Activated CD4-positive, alpha-beta T cell treated with anti-CD3 and anti-CD28 coated beads, Interleukin-2, amount 10 ng/mL, durations not matched to agents 24 days and 14 days (primary cell): Measurements from ENCODE around the gene PTGIS. TPM values are rescaled to one million over a fixed set of nuclear protein-coding genes. Genes with fewer than 3 reads are reported as not detected.

Experiments used
- DNase-seq: peaks from one replicate; pipeline ENCODE4 v3.0.0; 2022
- H3K27ac Mint-ChIP-seq: one replicate; pipeline ENCODE4 v1.8.0; 2022; ENCODE audit warnings: mild to moderate bottlenecking, mixed read lengths
- H3K27me3 Mint-ChIP-seq: one replicate; pipeline ENCODE4 v1.8.0; 2022; ENCODE audit warnings: mixed read lengths
- H3K36me3 Mint-ChIP-seq: one replicate; pipeline ENCODE4 v1.8.0; 2022; ENCODE audit warnings: low read depth, mild to moderate bottlenecking, mixed read lengths
- H3K4me1 Mint-ChIP-seq: one replicate; pipeline ENCODE4 v1.8.0; 2021; ENCODE audit warnings: mixed read lengths
- H3K4me3 Mint-ChIP-seq: one replicate; pipeline ENCODE4 v1.8.0; 2022; ENCODE audit warnings: mild to moderate bottlenecking, moderate library complexity, mixed read lengths
- H3K9me3 Mint-ChIP-seq: one replicate; pipeline ENCODE4 v1.8.0; 2021; ENCODE audit warnings: mixed read lengths
- intact Hi-C: fragments of 100-400 bp; cut with micrococcal nuclease; formaldehyde crosslinking; loops from one replicate; pipeline ENCODE4 v1.15.1; 2023
- total RNA-seq: library from RNA; stranded (reverse); gene quantifications from 2 replicates; pipeline ENCODE4 v1.2.3, GENCODE V29; 2022

Gene PTGIS
- total RNA-seq, 1 donor from 2014 or later: 51.7 TPM

DNA sequence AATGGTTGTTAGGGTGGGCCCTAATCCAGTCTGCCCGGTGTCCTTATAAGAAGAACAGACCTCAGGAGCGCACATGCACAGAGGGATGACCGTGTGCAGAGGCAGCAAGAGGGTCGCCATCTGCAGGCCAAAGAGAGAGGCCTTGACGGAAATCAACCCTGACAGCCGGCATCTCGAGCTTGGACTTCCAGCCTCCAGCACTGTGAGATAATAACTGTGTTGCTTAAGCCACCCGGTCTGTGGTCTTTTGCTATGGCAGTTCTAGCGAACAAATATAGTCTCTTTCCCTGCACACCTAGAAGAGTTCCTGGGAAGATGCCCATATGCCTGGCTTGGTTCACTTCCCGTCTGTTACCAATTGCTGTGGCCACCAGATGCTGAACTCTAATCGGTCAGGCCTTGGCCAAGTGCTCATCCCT lies 35.3 kb upstream of the PTGIS start:
- Mint-ChIP-seq H3K4me3 (no peak overlapping the region), H3K27me3 (no peaks in the 10 kb centered on the region), H3K9me3 (no peaks in the 10 kb centered on the region), H3K27ac (peak overlapping the region; percentile 41), H3K36me3 (peaks cover 43% of the 10 kb centered on the region), H3K4me1 (peaks cover 44% of the 10 kb centered on the region)
- DNase-seq: no peak
- intact Hi-C loops: no loop called here

DNA sequence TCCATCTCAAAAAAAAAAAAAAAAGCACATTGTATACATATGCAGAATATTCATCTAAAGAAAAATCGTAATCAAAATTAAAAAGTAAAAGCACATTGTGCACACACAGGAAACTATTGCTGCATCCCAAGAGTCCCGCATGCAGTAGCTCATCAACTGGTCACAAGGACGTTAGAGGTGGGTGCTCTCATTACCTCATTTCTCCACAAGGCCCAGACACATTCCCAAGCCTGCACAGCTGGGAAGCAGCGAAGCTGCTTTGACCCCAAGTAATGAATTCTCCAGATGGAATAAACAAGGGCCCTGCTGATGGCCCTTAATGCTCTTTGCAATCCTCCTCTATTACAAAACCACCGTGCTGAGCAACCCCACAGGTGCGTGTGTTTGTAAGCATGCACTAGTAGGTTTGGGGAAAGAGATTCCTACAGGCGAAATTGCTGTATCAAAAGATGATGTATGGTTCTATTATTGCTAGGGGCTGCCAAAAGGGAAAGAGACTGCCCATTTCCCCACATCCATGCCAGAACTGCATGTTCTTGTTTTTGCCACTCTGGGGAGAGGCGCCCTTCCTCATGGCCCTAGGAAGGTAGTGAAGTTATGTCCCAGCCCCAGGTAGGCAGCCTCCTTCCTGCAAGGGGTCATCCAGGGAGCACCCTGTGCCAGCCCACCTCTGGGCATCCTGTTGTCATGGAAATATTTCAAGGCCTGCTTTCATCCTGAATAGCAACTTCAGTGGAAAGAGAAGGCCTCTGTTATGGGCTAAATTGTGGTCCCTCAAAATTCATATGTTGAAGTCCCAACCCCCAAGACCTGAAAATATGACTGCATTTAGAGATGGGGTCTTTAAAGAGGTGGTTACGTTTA lies 34.6 kb upstream of the PTGIS start:
- peaks cover 46% of the 10 kb centered on the region for H3K36me3 Mint-ChIP-seq
- no peaks in the 10 kb centered on the region for H3K9me3 Mint-ChIP-seq
- DNase-seq: no peak
- H3K4me3 Mint-ChIP-seq: no peak overlapping the region
- peaks cover 41% of the 10 kb centered on the region for H3K4me1 Mint-ChIP-seq
- H3K27me3 Mint-ChIP-seq: no peaks in the 10 kb centered on the region
- peak overlapping the region; percentile 78 for H3K27ac Mint-ChIP-seq
- intact Hi-C loops: no loop called here

DNA sequence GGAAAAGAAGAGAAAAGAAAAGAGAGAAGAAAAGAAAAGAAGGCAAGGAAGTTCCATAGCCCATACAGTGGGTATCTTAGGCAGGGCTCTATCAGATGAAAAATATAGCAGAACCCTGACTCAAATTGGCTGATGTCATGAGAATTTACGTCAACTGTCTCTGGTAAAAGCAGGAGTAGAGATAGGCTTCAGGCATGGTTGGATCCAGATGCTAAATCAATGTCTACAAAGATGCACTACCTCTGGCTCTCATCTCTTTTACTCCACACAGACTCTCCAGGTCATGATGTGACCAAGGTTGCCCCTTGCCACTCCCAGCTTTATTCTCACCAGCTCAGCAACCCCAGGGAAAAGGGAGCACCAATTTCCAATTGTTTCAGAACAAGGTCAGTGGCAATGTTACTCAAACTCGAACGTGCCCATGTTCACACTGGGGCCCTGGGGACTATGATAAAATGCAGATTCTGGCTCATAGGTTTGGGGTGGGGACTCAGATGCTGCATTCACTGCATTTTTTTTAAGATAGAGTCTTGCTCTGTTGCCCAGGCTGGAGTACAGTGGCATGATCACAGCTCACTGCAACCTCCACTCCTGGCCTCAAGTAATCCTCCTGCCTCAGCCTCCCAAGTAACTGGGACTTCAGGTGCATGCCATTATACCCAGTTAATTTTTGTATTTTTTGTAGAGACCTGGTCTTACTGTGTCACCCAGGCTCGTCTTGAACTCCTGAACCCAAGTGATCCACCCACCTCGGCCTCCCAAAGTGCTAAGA lies 33.4 kb upstream of the PTGIS start:
- Mint-ChIP-seq H3K4me3 (no peak overlapping the region), H3K4me1 (peaks cover 45% of the 10 kb centered on the region), H3K27ac (peak overlapping the region; percentile 78), H3K27me3 (no peaks in the 10 kb centered on the region), H3K9me3 (no peaks in the 10 kb centered on the region), H3K36me3 (peaks cover 53% of the 10 kb centered on the region)
- intact Hi-C loops: no loop called here
- DNase-seq: no peak

DNA sequence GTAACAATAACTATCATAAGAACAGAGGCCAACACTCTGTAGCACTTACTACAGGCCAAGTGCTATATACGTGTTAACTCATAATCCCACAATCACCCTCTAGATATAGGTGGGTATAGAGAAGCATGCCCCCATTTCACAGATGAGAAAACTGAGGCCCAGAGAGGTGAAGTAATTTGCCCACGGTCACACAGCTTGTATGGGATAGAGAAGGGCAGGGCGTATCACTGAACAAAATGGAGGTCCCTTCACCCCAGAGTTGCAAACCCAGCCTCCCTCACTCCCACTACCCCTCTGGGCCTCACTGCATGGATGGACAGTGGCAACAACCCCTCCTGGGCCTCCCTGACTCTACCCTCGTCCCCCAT lies 31.8 kb upstream of the PTGIS start:
- no peak for DNase-seq
- H3K36me3 Mint-ChIP-seq: peaks cover 63% of the 10 kb centered on the region
- no peaks in the 10 kb centered on the region for H3K9me3 Mint-ChIP-seq
- peak overlapping the region; percentile 79 for H3K27ac Mint-ChIP-seq
- H3K4me1 Mint-ChIP-seq: peaks cover 59% of the 10 kb centered on the region
- no peaks in the 10 kb centered on the region for H3K27me3 Mint-ChIP-seq
- H3K4me3 Mint-ChIP-seq: no peak overlapping the region
- intact Hi-C loops: loop anchor here (10.0 kb wide), 1 partner anchor 435 kb away; no protein-coding TSS in a partner anchor

DNA sequence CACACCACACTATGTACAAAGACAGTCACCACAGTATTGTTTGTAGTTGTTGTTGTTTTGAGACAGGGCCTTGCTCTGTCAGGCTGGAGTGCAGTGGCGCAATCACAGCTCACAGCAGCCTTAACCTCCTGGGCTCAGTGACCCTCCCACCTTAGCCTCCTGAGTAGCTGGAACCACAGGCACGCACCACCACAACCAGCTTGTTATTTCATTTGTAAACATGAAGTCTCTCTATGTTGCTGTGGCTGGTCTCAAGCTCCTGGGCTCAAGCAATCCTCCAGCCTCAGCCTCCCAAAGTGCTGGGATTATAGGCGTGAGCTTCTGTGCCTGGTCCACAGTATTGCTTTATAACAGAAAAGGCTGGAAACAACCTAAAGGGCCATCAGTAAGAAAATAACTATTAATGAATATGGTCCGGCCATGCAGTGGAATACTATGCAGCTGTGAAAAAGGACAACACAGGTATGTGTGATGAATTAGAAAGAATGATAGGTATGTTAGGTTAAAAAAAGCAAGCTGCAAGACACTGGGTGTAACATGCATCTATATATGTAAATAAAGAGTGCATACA lies 30.0 kb upstream of the PTGIS start:
- H3K27me3 Mint-ChIP-seq: no peaks in the 10 kb centered on the region
- no peaks in the 10 kb centered on the region for H3K9me3 Mint-ChIP-seq
- DNase-seq: no peak
- peak overlapping the region; percentile 78 for H3K4me3 Mint-ChIP-seq
- intact Hi-C loops: loop anchor here (2.0 to 10.0 kb wide), 2 partner anchors 21 to 433 kb away; no protein-coding TSS in a partner anchor
- peaks cover 64% of the 10 kb centered on the region for H3K36me3 Mint-ChIP-seq
- peak overlapping the region; percentile 97 for H3K27ac Mint-ChIP-seq
- peaks cover 67% of the 10 kb centered on the region for H3K4me1 Mint-ChIP-seq

DNA sequence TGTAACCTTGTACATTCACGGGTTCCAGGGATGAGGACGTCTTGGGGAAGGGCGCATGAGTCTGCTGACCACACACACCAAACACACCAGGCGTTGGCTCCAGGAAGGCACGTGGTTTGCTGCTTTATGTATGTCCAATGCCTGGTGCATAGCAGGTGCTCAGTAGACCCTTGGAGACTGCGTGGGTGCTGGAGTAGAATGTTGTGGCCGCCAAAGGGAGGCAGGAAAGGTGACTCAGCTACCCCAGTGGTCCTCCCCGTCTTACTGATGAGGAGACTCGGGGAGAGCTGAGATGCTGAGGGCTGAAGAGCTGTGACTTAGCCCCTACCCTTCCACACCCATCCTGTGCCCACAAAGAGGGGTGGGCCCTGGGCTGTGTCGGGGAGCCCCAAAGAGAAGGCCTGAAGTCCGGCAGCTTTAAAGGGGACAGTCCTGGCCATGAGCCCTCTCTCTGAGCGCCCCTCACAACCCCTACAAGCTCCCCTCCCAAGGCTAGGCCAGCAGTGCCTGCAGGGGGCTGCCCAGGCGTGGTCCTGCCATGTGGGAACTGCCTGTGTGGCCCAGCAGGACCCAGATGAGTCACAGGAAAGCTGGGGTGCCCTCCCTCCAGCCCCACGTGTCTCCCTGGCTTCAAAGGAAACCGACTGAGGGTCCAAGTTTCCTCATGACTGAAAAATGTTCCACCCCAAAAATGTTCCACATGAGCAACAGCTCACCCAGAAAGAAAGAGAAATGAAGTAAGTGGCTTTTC lies 28.0 kb upstream of the PTGIS start:
- Mint-ChIP-seq H3K36me3 (peaks cover 66% of the 10 kb centered on the region), H3K27me3 (no peaks in the 10 kb centered on the region), H3K4me1 (peaks cover 77% of the 10 kb centered on the region), H3K4me3 (peak overlapping the region; percentile 90), H3K9me3 (peaks cover 9% of the 10 kb centered on the region), H3K27ac (peak overlapping the region; percentile 100)
- DNase-seq: peak; percentile 90
- intact Hi-C loops: loop anchor here (1.0 to 10.0 kb wide), 5 partner anchors 13 to 431 kb away; no protein-coding TSS in a partner anchor

DNA sequence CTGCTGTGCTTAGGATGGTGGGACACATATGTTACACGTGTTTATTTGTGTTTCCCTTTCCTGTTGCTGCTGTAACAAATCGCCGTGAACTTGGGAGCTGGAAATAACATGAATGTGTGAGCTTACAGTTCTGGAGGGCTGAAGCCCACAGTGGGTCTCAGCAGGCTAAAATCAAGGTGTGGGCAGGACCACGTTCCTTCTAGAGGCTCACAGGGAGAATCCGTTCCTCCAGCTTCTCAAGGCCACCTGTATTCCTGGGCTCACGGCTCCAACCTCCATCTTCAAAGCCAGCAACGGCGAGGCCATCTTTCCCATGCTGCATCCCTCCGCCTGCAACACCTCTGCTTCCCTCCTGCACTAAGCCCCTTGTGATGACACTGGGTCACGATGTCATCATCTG lies 27.4 kb upstream of the PTGIS start:
- H3K9me3 Mint-ChIP-seq: peaks cover 11% of the 10 kb centered on the region
- H3K4me1 Mint-ChIP-seq: peaks cover 78% of the 10 kb centered on the region
- peaks cover 65% of the 10 kb centered on the region for H3K36me3 Mint-ChIP-seq
- no peaks in the 10 kb centered on the region for H3K27me3 Mint-ChIP-seq
- H3K27ac Mint-ChIP-seq: peak overlapping the region; percentile 100
- intact Hi-C loops: loop anchor here (2.0 to 10.0 kb wide), 2 partner anchors 45 to 431 kb away; no protein-coding TSS in a partner anchor
- no peak for DNase-seq
- peak overlapping the region; percentile 90 for H3K4me3 Mint-ChIP-seq

DNA sequence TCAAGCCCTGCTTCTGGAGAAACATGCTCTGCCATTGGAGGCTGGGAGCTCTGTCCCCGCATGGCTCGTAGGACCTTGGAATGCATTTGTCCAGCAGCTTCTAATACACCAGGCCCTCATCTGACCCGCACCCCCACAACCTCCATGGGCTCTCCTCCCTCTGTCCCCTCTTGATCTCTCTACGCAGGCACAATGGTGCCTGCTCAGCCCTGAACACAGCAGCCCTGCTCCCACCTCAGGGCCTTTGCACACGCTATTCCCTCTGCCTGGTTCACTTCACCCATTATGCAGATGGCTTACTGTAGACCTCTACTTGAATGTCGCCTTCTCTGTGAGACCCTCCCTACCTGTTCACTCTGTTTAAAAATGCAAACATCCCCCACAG lies 27.0 kb upstream of the PTGIS start:
- Mint-ChIP-seq H3K27ac (peak overlapping the region; percentile 100), H3K4me3 (peak overlapping the region; percentile 90), H3K36me3 (peaks cover 66% of the 10 kb centered on the region), H3K27me3 (no peaks in the 10 kb centered on the region), H3K4me1 (peaks cover 78% of the 10 kb centered on the region), H3K9me3 (peaks cover 16% of the 10 kb centered on the region)
- no peak for DNase-seq
- intact Hi-C loops: loop anchor here (1.0 to 10.0 kb wide), 5 partner anchors 44 to 917 kb away; partner anchors contain the start of genes PTPN1 and ZNFX1

DNA sequence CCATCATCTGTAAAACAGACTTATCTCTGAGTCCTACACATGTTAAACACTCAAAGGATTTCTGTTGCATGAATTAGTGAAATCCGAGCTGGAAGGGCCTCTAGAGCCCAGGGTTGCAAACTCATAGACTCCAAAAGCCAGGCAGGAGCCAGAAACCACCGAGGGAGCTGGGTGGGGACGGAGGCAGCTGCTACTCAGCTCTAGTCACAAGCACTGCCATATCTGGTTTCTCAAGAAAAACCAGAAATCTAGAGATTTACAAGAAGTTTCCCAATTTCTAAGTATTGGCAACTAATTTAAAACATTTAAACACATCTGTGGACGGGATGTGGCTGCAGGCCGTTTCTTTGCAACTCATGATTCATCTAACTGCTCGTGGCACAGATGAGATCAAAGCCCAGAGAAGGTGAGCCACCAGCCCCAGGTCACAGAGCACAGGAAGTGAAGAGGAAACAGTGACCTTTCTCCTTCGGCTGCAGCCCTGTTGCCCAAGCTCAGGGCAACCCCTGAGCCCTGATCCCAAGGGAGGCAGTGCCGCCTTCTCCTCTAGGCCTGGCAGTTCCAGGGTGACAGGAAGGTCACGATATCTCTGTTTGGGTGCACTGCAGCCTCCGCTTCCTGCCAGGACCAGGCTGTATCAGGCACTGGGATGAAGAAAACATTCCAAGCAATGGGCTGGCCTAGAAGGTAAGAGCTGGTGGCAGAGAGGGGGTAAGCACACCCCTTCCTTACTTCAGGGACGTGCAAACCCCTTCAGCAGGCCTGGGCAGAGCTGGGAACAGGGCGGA lies 26.4 kb upstream of the PTGIS start:
- DNase-seq: peak; percentile 93
- no peaks in the 10 kb centered on the region for H3K27me3 Mint-ChIP-seq
- intact Hi-C loops: loop anchor here (1.0 to 10.0 kb wide), 5 partner anchors 44 to 918 kb away; partner anchors contain the start of genes PTPN1 and ZNFX1
- H3K4me1 Mint-ChIP-seq: peaks cover 79% of the 10 kb centered on the region
- peaks cover 65% of the 10 kb centered on the region for H3K36me3 Mint-ChIP-seq
- peak overlapping the region; percentile 100 for H3K27ac Mint-ChIP-seq
- peak overlapping the region; percentile 90 for H3K4me3 Mint-ChIP-seq
- H3K9me3 Mint-ChIP-seq: peaks cover 20% of the 10 kb centered on the region

DNA sequence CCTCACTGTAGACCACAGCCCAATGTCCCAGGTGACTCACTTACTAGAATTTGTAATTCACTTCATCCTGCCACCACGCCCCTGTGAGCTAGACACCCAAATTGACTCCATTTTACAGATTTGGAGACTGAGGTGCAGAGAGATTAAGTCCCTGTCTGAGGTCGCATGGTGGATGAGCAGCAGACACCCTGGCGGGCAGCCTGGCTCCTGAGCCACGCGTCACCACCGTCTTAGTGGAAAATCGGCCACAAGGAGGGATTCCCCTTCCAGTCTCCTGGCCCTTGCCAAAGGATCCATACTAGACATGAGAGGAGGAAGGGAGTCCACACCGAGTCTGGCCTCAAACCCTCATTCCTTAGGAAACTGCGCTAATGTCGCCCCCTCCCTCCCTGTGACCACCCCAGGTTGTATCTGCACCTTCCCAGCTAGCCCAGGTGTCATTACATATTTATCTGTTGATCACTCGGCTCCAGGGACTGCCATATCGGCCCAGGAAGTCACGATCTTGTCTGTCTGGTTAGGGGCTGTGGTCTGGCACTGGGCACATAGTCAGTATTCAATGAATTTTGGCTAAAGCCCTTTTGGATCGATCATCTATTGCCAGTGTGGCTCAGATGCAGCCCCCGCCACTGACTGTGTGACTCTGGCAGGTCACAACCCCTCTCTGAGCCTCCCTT lies 25.7 kb upstream of the PTGIS start:
- Mint-ChIP-seq H3K27ac (peak overlapping the region; percentile 100), H3K4me1 (peaks cover 81% of the 10 kb centered on the region), H3K36me3 (peaks cover 67% of the 10 kb centered on the region), H3K4me3 (peak overlapping the region; percentile 90), H3K27me3 (no peaks in the 10 kb centered on the region), H3K9me3 (peaks cover 24% of the 10 kb centered on the region)
- intact Hi-C loops: loop anchor here (1.0 to 10.0 kb wide), 5 partner anchors 43 to 919 kb away; partner anchors contain the start of genes PTPN1 and ZNFX1
- peak; percentile 76 for DNase-seq

DNA sequence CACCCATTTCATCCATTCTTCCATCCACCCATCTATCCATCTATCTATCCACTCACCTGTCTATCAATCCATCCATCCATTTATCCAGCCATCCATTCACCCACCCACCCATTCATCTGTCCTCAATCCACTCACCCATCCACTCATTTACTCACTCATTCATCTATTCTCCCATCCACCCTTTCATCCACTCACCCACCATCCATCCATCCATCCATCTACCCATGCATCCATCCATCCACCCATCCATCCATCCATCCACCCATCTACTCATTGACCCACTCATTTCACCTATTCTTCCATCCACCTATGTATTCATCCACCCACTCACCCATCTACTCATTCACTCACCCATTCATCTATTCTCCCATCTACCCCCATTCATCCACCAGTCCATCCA lies 24.2 kb upstream of the PTGIS start:
- no peak for DNase-seq
- H3K36me3 Mint-ChIP-seq: peaks cover 56% of the 10 kb centered on the region
- peaks cover 25% of the 10 kb centered on the region for H3K9me3 Mint-ChIP-seq
- intact Hi-C loops: loop anchor here (5.0 to 10.0 kb wide), 2 partner anchors 427 to 920 kb away; partner anchors contain the start of gene PTPN1
- peak overlapping the region; percentile 90 for H3K4me3 Mint-ChIP-seq
- no peaks in the 10 kb centered on the region for H3K27me3 Mint-ChIP-seq
- H3K4me1 Mint-ChIP-seq: peaks cover 78% of the 10 kb centered on the region
- peak overlapping the region; percentile 100 for H3K27ac Mint-ChIP-seq
